GM19351 (cell line): ENCODE results near the gene LRP2.
"Not testable (repeated sequence)": the region's sequence is repeated elsewhere in the genome, so short reads cannot be mapped to it uniquely, and the experiment has no call there.

Experiments
- ATAC-seq: cut with Tn5 transposase; IDR thresholded peaks from one replicate; pipeline ENCODE4 v1.9.1; 2021; ENCODE audit warnings: mild to moderate bottlenecking, moderate library complexity; ENCODE audit not compliant: unreplicated experiment

LRP2 gene

GRCh38 chr2:169348321-169349024, 13.9 kb downstream of the LRP2 start:
- no peak for ATAC-seq

GRCh38 chr2:169345486-169346437, 16.6 kb downstream of the LRP2 start:
- no peak for ATAC-seq

GRCh38 chr2:169344736-169345485, 17.4 kb downstream of the LRP2 start:
- ATAC-seq, result no peak

GRCh38 chr2:169343202-169343601, 19.1 kb downstream of the LRP2 start:
- ATAC-seq, result no peak

GRCh38 chr2:169339657-169340056, 22.7 kb downstream of the LRP2 start:
- no peak for ATAC-seq

GRCh38 chr2:169336695-169337094, 25.6 kb downstream of the LRP2 start:
- no peak for ATAC-seq

GRCh38 chr2:169330555-169331198, 31.7 kb downstream of the LRP2 start:
- no peak for ATAC-seq

- no peak for ATAC-seq
These were observed 32.4 kb downstream of the LRP2 start for GRCh38 chr2:169329688-169330554.

- ATAC-seq, result no peak
These were observed 33.5 kb downstream of the LRP2 start for GRCh38 chr2:169328785-169329184.

- not testable (repeated sequence) for ATAC-seq
These were observed 34.5 kb downstream of the LRP2 start for GRCh38 chr2:169327837-169328236.

- ATAC-seq, result not testable (repeated sequence)
These were observed 36.4 kb downstream of the LRP2 start for GRCh38 chr2:169325886-169326285.

- no peak for ATAC-seq
These were observed 37.6 kb downstream of the LRP2 start for GRCh38 chr2:169324581-169325260.

GRCh38 chr2:169323841-169324240, 38.5 kb downstream of the LRP2 start:
- no peak for ATAC-seq

GRCh38 chr2:169320561-169320960, 41.8 kb downstream of the LRP2 start:
- ATAC-seq, result no peak

GRCh38 chr2:169315357-169315756, 47.0 kb downstream of the LRP2 start:
- ATAC-seq, result no peak

GRCh38 chr2:169308349-169308748, 54.0 kb downstream of the LRP2 start:
- ATAC-seq, result not testable (repeated sequence)

- ATAC-seq, result not testable (repeated sequence)
These were observed 57.6 kb downstream of the LRP2 start for GRCh38 chr2:169304689-169305088.

GRCh38 chr2:169303579-169304305, 58.6 kb downstream of the LRP2 start:
- ATAC-seq, result no peak

GRCh38 chr2:169302364-169302763, 60.0 kb downstream of the LRP2 start:
- no peak for ATAC-seq
